Measurements from ENCODE around the gene ATP11C. TPM values are rescaled to one million over a fixed set of nuclear protein-coding genes. Genes with fewer than 3 reads are reported as not detected.
"Not testable (repeated sequence)": the region's sequence is repeated elsewhere in the genome, so short reads cannot be mapped to it uniquely, and the experiment has no call there.

The ATP11C gene
- total RNA-seq, 2 experiments from 2014 or later: 11.8 TPM

GRCh38 chrX:139882299-139882698 is 50.6 kb downstream of the ATP11C start:
- DNase-seq: no peak
- Mint-ChIP-seq H3K4me3 (no peak overlapping the region), H3K27ac (no peak overlapping the region), H3K4me1 (ENCODE audit: low read depth) (no peaks in the 10 kb centered on the region), H3K9me3 (ENCODE audit: insufficient read depth) (no peaks in the 10 kb centered on the region), H3K36me3 (ENCODE audit: low read depth) (peaks cover 8% of the 10 kb centered on the region), H3K27me3 (ENCODE audit: low read depth) (no peaks in the 10 kb centered on the region)
- ChIA-PET CTCF (no interaction called here), POLR2A (no interaction called here)
- no peak for ATAC-seq

- CTCF ChIA-PET: no interaction called here
- no peak for ATAC-seq
- H3K4me1 Mint-ChIP-seq (ENCODE audit: low read depth): no peaks in the 10 kb centered on the region
- no peak overlapping the region for H3K27ac Mint-ChIP-seq
- H3K9me3 Mint-ChIP-seq (ENCODE audit: insufficient read depth): no peaks in the 10 kb centered on the region
- H3K36me3 Mint-ChIP-seq (ENCODE audit: low read depth): peaks cover 8% of the 10 kb centered on the region
- no peak for DNase-seq
- H3K4me3 Mint-ChIP-seq: no peak overlapping the region
- no peaks in the 10 kb centered on the region for H3K27me3 Mint-ChIP-seq (ENCODE audit: low read depth)
- POLR2A ChIA-PET: no interaction called here
Measured at GRCh38 chrX:139881572-139881971, 51.3 kb downstream of the ATP11C start.

GRCh38 chrX:139881130-139881529 is 51.7 kb downstream of the ATP11C start:
- H3K27me3 Mint-ChIP-seq (ENCODE audit: low read depth): no peaks in the 10 kb centered on the region
- DNase-seq: no peak
- H3K9me3 Mint-ChIP-seq (ENCODE audit: insufficient read depth): no peaks in the 10 kb centered on the region
- no peak overlapping the region for H3K4me3 Mint-ChIP-seq
- ChIA-PET CTCF (no interaction called here), POLR2A (no interaction called here)
- no peaks in the 10 kb centered on the region for H3K4me1 Mint-ChIP-seq (ENCODE audit: low read depth)
- no peak for ATAC-seq
- H3K27ac Mint-ChIP-seq: no peak overlapping the region
- peaks cover 8% of the 10 kb centered on the region for H3K36me3 Mint-ChIP-seq (ENCODE audit: low read depth)

DNA sequence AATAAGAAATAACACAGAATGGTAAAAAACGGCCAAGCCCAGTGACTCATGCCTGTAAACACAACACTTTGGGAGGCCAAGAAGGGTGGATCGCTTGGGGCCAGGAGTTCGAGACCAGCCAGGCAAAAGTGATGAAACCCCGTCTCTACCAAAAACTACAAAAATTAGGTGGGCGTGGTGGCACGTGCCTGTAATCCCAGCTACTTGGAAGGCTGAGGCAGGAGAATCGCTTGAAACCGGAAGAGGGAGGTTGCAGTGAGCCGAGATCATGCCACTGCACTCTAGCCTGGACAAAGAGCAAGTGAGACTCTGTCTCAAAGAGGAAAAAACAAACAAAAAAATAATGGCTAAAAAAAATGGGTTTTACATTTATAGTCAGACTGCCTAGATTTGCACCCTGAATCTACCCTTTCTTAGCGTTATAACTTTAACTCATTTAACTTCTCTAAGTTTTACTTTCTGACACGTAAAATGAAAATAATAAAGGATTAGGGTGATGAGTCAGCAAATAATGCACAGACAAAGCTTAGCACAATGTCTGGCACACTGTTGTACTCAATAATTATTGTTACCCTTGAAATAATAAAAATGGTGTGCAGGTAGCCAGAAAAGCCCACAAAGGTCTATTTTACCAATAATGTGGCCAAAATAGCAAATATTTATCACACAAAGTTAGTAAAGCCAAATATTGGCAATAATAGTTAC is 55.0 kb downstream of the ATP11C start:
- no peaks in the 10 kb centered on the region for H3K27me3 Mint-ChIP-seq (ENCODE audit: low read depth)
- no peak overlapping the region for H3K27ac Mint-ChIP-seq
- DNase-seq (no peak), ATAC-seq (no peak)
- POLR2A ChIA-PET: no interaction called here
- no peaks in the 10 kb centered on the region for H3K4me1 Mint-ChIP-seq (ENCODE audit: low read depth)
- no peak overlapping the region for H3K4me3 Mint-ChIP-seq
- H3K9me3 Mint-ChIP-seq (ENCODE audit: insufficient read depth): no peaks in the 10 kb centered on the region
- CTCF ChIA-PET: no interaction called here
- peaks cover 3% of the 10 kb centered on the region for H3K36me3 Mint-ChIP-seq (ENCODE audit: low read depth)

DNA sequence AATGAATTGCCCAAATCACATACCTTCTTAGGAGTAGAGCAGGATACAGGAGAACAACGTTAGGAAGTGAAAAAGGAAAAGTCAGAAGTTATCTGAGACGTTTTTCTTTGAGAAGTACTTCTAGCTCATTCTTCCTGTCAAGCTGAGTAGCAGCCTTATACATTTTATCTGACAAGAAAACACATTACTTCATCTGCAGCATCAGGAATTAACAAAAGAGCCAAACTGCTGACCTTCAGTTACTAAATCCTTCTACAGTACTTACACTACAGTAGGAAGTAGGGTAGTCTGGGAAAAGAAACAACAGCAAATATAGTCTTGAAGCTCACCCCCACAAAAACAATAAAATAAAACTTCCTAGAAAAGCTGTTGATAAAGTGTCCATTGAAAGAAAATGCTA is 57.0 kb downstream of the ATP11C start:
- ChIA-PET POLR2A (no interaction called here), CTCF (no interaction called here)
- no peak for ATAC-seq
- H3K36me3 Mint-ChIP-seq (ENCODE audit: low read depth): peaks cover 3% of the 10 kb centered on the region
- no peak overlapping the region for H3K4me3 Mint-ChIP-seq
- H3K27me3 Mint-ChIP-seq (ENCODE audit: low read depth): no peaks in the 10 kb centered on the region
- no peak overlapping the region for H3K27ac Mint-ChIP-seq
- no peak for DNase-seq
- no peaks in the 10 kb centered on the region for H3K9me3 Mint-ChIP-seq (ENCODE audit: insufficient read depth)
- no peaks in the 10 kb centered on the region for H3K4me1 Mint-ChIP-seq (ENCODE audit: low read depth)

GRCh38 chrX:139869796-139870195 is 63.1 kb downstream of the ATP11C start:
- Mint-ChIP-seq H3K9me3 (ENCODE audit: insufficient read depth) (no peaks in the 10 kb centered on the region), H3K27ac (no peak overlapping the region), H3K4me3 (no peak overlapping the region), H3K36me3 (ENCODE audit: low read depth) (peaks cover 3% of the 10 kb centered on the region), H3K27me3 (ENCODE audit: low read depth) (no peaks in the 10 kb centered on the region), H3K4me1 (ENCODE audit: low read depth) (no peaks in the 10 kb centered on the region)
- POLR2A ChIA-PET: no interaction called here
- CTCF ChIA-PET: no interaction called here
- ATAC-seq (no peak), DNase-seq (no peak)

GRCh38 chrX:139864640-139865039 is 68.2 kb downstream of the ATP11C start:
- Mint-ChIP-seq H3K27me3 (ENCODE audit: low read depth) (no peaks in the 10 kb centered on the region), H3K4me1 (ENCODE audit: low read depth) (no peaks in the 10 kb centered on the region), H3K4me3 (no peak overlapping the region), H3K9me3 (ENCODE audit: insufficient read depth) (no peaks in the 10 kb centered on the region), H3K36me3 (ENCODE audit: low read depth) (peaks cover 4% of the 10 kb centered on the region), H3K27ac (no peak overlapping the region)
- DNase-seq: no peak
- ChIA-PET CTCF (no interaction called here), POLR2A (no interaction called here)
- no peak for ATAC-seq

DNA sequence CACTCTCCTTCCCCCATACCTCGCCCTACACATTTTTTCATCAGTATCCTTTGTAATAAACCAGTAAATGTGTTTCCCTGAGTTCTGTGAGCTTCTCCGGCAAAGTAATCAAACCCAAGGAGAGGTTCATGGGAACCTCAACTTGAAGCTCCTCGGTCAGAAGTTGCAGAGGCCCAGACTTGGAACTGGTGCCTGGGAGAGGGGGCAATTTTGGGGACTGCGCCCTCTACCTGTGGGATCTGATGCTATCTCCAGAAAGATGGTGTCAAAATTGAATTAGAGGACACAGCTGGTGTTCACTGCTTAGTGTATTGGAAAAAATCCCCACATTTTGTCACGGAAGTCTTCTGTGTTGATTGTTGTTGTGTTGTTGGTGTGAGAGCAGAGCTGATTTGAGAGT is 70.6 kb downstream of the ATP11C start:
- Mint-ChIP-seq H3K27ac (no peak overlapping the region), H3K4me1 (ENCODE audit: low read depth) (no peaks in the 10 kb centered on the region), H3K4me3 (no peak overlapping the region), H3K9me3 (ENCODE audit: insufficient read depth) (no peaks in the 10 kb centered on the region), H3K27me3 (ENCODE audit: low read depth) (no peaks in the 10 kb centered on the region), H3K36me3 (ENCODE audit: low read depth) (peaks cover 4% of the 10 kb centered on the region)
- CTCF ChIA-PET: interaction anchor here (0.7 kb wide), 1 partner anchor 29 kb away, joined by 3 read pairs; no protein-coding TSS in a partner anchor
- ATAC-seq: no peak
- DNase-seq: no peak
- POLR2A ChIA-PET: no interaction called here

GRCh38 chrX:139856826-139857225 is 76.0 kb downstream of the ATP11C start:
- H3K27me3 Mint-ChIP-seq (ENCODE audit: low read depth); H3K4me3 Mint-ChIP-seq; H3K36me3 Mint-ChIP-seq (ENCODE audit: low read depth); ATAC-seq; CTCF ChIA-PET; H3K4me1 Mint-ChIP-seq (ENCODE audit: low read depth); DNase-seq; H3K27ac Mint-ChIP-seq; POLR2A ChIA-PET; H3K9me3 Mint-ChIP-seq (ENCODE audit: insufficient read depth): not testable (repeated sequence)

- DNase-seq: no peak
- no peak overlapping the region for H3K4me3 Mint-ChIP-seq
- no peaks in the 10 kb centered on the region for H3K9me3 Mint-ChIP-seq (ENCODE audit: insufficient read depth)
- H3K27me3 Mint-ChIP-seq (ENCODE audit: low read depth): no peaks in the 10 kb centered on the region
- ChIA-PET CTCF (no interaction called here), POLR2A (no interaction called here)
- H3K36me3 Mint-ChIP-seq (ENCODE audit: low read depth): no peaks in the 10 kb centered on the region
- H3K27ac Mint-ChIP-seq: no peak overlapping the region
- no peak for ATAC-seq
- no peaks in the 10 kb centered on the region for H3K4me1 Mint-ChIP-seq (ENCODE audit: low read depth)
Measured at GRCh38 chrX:139851730-139852129, 81.1 kb downstream of the ATP11C start.

- ChIA-PET CTCF (no interaction called here), POLR2A (no interaction called here)
- H3K4me3 Mint-ChIP-seq: no peak overlapping the region
- no peak for ATAC-seq
- no peaks in the 10 kb centered on the region for H3K9me3 Mint-ChIP-seq (ENCODE audit: insufficient read depth)
- H3K27ac Mint-ChIP-seq: no peak overlapping the region
- no peak for DNase-seq
- no peaks in the 10 kb centered on the region for H3K4me1 Mint-ChIP-seq (ENCODE audit: low read depth)
- no peaks in the 10 kb centered on the region for H3K36me3 Mint-ChIP-seq (ENCODE audit: low read depth)
- no peaks in the 10 kb centered on the region for H3K27me3 Mint-ChIP-seq (ENCODE audit: low read depth)
Measured at GRCh38 chrX:139850968-139851367, 81.9 kb downstream of the ATP11C start.

DNA sequence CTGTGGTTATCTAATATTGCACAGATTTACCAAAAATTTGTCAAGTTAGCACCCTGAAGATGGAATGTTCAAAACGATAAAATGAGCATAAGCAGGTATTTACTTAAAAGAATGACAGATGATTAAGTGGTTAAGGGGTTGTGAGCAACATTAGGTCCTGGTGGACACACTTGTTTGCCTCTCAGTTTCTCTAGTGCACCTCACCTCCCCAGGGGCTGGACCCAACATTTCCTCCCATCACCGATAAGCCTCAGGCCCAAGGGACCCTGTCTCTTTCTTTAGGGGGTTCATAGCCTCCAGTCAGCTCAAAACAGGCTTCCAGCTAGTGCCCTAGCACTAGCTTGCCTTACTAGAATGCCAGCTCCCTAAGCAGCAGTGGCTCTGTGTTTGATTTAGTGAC is 88.0 kb downstream of the ATP11C start:
- no peaks in the 10 kb centered on the region for H3K27me3 Mint-ChIP-seq (ENCODE audit: low read depth)
- no peak overlapping the region for H3K27ac Mint-ChIP-seq
- no peaks in the 10 kb centered on the region for H3K9me3 Mint-ChIP-seq (ENCODE audit: insufficient read depth)
- ChIA-PET CTCF (no interaction called here), POLR2A (no interaction called here)
- DNase-seq: no peak
- H3K4me1 Mint-ChIP-seq (ENCODE audit: low read depth): no peaks in the 10 kb centered on the region
- peaks cover under 1% of the 10 kb centered on the region for H3K36me3 Mint-ChIP-seq (ENCODE audit: low read depth)
- no peak overlapping the region for H3K4me3 Mint-ChIP-seq
- no peak for ATAC-seq

DNA sequence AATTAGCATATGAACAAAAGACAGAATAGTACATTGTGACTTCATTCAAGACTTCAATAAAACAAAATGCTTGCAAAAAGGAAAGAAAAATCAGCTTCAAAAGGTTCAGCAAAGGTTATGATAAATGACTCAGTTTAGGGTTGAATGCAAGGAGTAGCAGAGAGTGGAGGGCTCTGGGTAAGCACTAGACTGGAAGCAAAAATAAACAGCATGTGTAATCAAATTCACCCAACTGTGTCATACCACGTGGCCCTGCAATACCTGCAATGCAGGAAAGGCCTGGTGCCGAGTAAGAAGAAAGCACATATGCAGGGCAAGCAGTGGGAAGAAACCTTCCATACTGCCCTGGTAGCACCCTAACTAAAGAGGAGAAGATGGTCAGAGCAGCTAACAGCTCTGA is 88.7 kb downstream of the ATP11C start:
- DNase-seq: no peak
- POLR2A ChIA-PET: no interaction called here
- CTCF ChIA-PET: no interaction called here

More for the DNA sequence above, 88.7 kb downstream of the ATP11C start:
- Mint-ChIP-seq H3K27me3 (ENCODE audit: low read depth) (no peaks in the 10 kb centered on the region), H3K9me3 (ENCODE audit: insufficient read depth) (no peaks in the 10 kb centered on the region), H3K36me3 (ENCODE audit: low read depth) (peaks cover 3% of the 10 kb centered on the region), H3K4me3 (no peak overlapping the region), H3K4me1 (ENCODE audit: low read depth) (no peaks in the 10 kb centered on the region), H3K27ac (no peak overlapping the region)
- ATAC-seq: no peak

Measured in activated CD8-positive, alpha-beta T cell treated with anti-CD3 and anti-CD28 coated beads, Interleukin-2, amount 10 ng/mL, durations not matched to agents 7 days and 5 days (primary cell).